Measurements from ENCODE around the gene TRAF3IP1. TPM values are rescaled to one million over a fixed set of nuclear protein-coding genes. Genes with fewer than 3 reads are reported as not detected.
"Not testable (repeated sequence)": the region's sequence is repeated elsewhere in the genome, so short reads cannot be mapped to it uniquely, and the experiment has no call there.

Gene TRAF3IP1
- total RNA-seq, 1 donor, result 3.5 TPM

- H3K4me1 ChIP-seq (ENCODE audit: insufficient read depth, low read length), result peaks cover 6% of the 10 kb centered on the region
- H3K27me3 ChIP-seq (ENCODE audit: insufficient read depth, low read length), result peaks cover 3% of the 10 kb centered on the region
- H3K4me3 ChIP-seq (ENCODE audit: low read length), result no peak overlapping the region
- no peaks in the 10 kb centered on the region for H3K9me3 ChIP-seq (ENCODE audit: low read depth, low read length)
These were observed 5.2 kb upstream of the TRAF3IP1 start for GRCh38 chr2:238315031-238315595.

- H3K27me3 ChIP-seq (ENCODE audit: insufficient read depth, low read length), result peaks cover 3% of the 10 kb centered on the region
These were observed 447 bp downstream of the TRAF3IP1 start for GRCh38 chr2:238320648-238321281.

GRCh38 chr2:238321467-238321866 is 1.1 kb downstream of the TRAF3IP1 start:
- H3K9me3 ChIP-seq (ENCODE audit: low read depth, low read length), result no peaks in the 10 kb centered on the region
- peaks cover 15% of the 10 kb centered on the region for H3K4me1 ChIP-seq (ENCODE audit: insufficient read depth, low read length)
- peaks cover 3% of the 10 kb centered on the region for H3K27me3 ChIP-seq (ENCODE audit: insufficient read depth, low read length)
- no peak overlapping the region for H3K4me3 ChIP-seq (ENCODE audit: low read length)

More at GRCh38 chr2:238320648-238321281, 447 bp downstream of the TRAF3IP1 start:
- H3K9me3 ChIP-seq (ENCODE audit: low read depth, low read length), result no peaks in the 10 kb centered on the region
- H3K4me1 ChIP-seq (ENCODE audit: insufficient read depth, low read length), result peaks cover 15% of the 10 kb centered on the region
- peak overlapping the region; percentile 50 for H3K4me3 ChIP-seq (ENCODE audit: low read length)

- H3K4me3 ChIP-seq (ENCODE audit: low read length), result no peak overlapping the region
- peaks cover 15% of the 10 kb centered on the region for H3K4me1 ChIP-seq (ENCODE audit: insufficient read depth, low read length)
- H3K9me3 ChIP-seq (ENCODE audit: low read depth, low read length), result no peaks in the 10 kb centered on the region
- peaks cover 3% of the 10 kb centered on the region for H3K27me3 ChIP-seq (ENCODE audit: insufficient read depth, low read length)
These were observed 1.7 kb downstream of the TRAF3IP1 start for GRCh38 chr2:238322001-238322411.

GRCh38 chr2:238324248-238324647 is 3.9 kb downstream of the TRAF3IP1 start:
- not testable (repeated sequence) for H3K9me3 ChIP-seq (ENCODE audit: low read depth, low read length); H3K27me3 ChIP-seq (ENCODE audit: insufficient read depth, low read length)
- peaks cover 15% of the 10 kb centered on the region for H3K4me1 ChIP-seq (ENCODE audit: insufficient read depth, low read length)

GRCh38 chr2:238325694-238326093 is 5.4 kb downstream of the TRAF3IP1 start:
- Histone ChIP-seq H3K27me3 (ENCODE audit: insufficient read depth, low read length) (no peaks in the 10 kb centered on the region), H3K9me3 (ENCODE audit: low read depth, low read length) (no peaks in the 10 kb centered on the region), H3K4me1 (ENCODE audit: insufficient read depth, low read length) (peaks cover 9% of the 10 kb centered on the region)

More at GRCh38 chr2:238324248-238324647, 3.9 kb downstream of the TRAF3IP1 start:
- not testable (repeated sequence) for H3K4me3 ChIP-seq (ENCODE audit: low read length)

GRCh38 chr2:238326801-238327365 is 6.6 kb downstream of the TRAF3IP1 start:
- Histone ChIP-seq H3K9me3 (ENCODE audit: low read depth, low read length) (no peaks in the 10 kb centered on the region), H3K4me3 (ENCODE audit: low read length) (no peak overlapping the region), H3K27me3 (ENCODE audit: insufficient read depth, low read length) (no peaks in the 10 kb centered on the region)

More at GRCh38 chr2:238325694-238326093, 5.4 kb downstream of the TRAF3IP1 start:
- H3K4me3 ChIP-seq (ENCODE audit: low read length), result no peak overlapping the region

GRCh38 chr2:238327751-238328150 is 7.4 kb downstream of the TRAF3IP1 start:
- Histone ChIP-seq H3K4me1 (ENCODE audit: insufficient read depth, low read length) (no peaks in the 10 kb centered on the region), H3K9me3 (ENCODE audit: low read depth, low read length) (no peaks in the 10 kb centered on the region), H3K4me3 (ENCODE audit: low read length) (no peak overlapping the region), H3K27me3 (ENCODE audit: insufficient read depth, low read length) (no peaks in the 10 kb centered on the region)

More at GRCh38 chr2:238326801-238327365, 6.6 kb downstream of the TRAF3IP1 start:
- H3K4me1 ChIP-seq (ENCODE audit: insufficient read depth, low read length), result no peaks in the 10 kb centered on the region

- Histone ChIP-seq H3K27me3 (ENCODE audit: insufficient read depth, low read length) (no peaks in the 10 kb centered on the region), H3K4me3 (ENCODE audit: low read length) (no peak overlapping the region), H3K4me1 (ENCODE audit: insufficient read depth, low read length) (no peaks in the 10 kb centered on the region), H3K9me3 (ENCODE audit: low read depth, low read length) (no peaks in the 10 kb centered on the region)
These were observed 10.1 kb downstream of the TRAF3IP1 start for GRCh38 chr2:238330391-238330790.

GRCh38 chr2:238331916-238332315 is 11.6 kb downstream of the TRAF3IP1 start:
- no peaks in the 10 kb centered on the region for H3K27me3 ChIP-seq (ENCODE audit: insufficient read depth, low read length)
- H3K4me1 ChIP-seq (ENCODE audit: insufficient read depth, low read length), result no peaks in the 10 kb centered on the region
- H3K9me3 ChIP-seq (ENCODE audit: low read depth, low read length), result no peaks in the 10 kb centered on the region
- no peak overlapping the region for H3K4me3 ChIP-seq (ENCODE audit: low read length)

- Histone ChIP-seq H3K27me3 (ENCODE audit: insufficient read depth, low read length) (no peaks in the 10 kb centered on the region), H3K4me1 (ENCODE audit: insufficient read depth, low read length) (no peaks in the 10 kb centered on the region), H3K9me3 (ENCODE audit: low read depth, low read length) (no peaks in the 10 kb centered on the region), H3K4me3 (ENCODE audit: low read length) (no peak overlapping the region)
These were observed 14.6 kb downstream of the TRAF3IP1 start for GRCh38 chr2:238334885-238335284.

GRCh38 chr2:238335591-238335990 is 15.3 kb downstream of the TRAF3IP1 start:
- H3K9me3 ChIP-seq (ENCODE audit: low read depth, low read length); H3K4me3 ChIP-seq (ENCODE audit: low read length); H3K27me3 ChIP-seq (ENCODE audit: insufficient read depth, low read length): not testable (repeated sequence)

GRCh38 chr2:238336151-238336550 is 15.8 kb downstream of the TRAF3IP1 start:
- H3K27me3 ChIP-seq (ENCODE audit: insufficient read depth, low read length), result no peaks in the 10 kb centered on the region
- H3K9me3 ChIP-seq (ENCODE audit: low read depth, low read length), result no peaks in the 10 kb centered on the region
- no peaks in the 10 kb centered on the region for H3K4me1 ChIP-seq (ENCODE audit: insufficient read depth, low read length)
- H3K4me3 ChIP-seq (ENCODE audit: low read length), result no peak overlapping the region

More at GRCh38 chr2:238335591-238335990, 15.3 kb downstream of the TRAF3IP1 start:
- H3K4me1 ChIP-seq (ENCODE audit: insufficient read depth, low read length), result not testable (repeated sequence)

- Histone ChIP-seq H3K4me3 (ENCODE audit: low read length) (no peak overlapping the region), H3K27me3 (ENCODE audit: insufficient read depth, low read length) (no peaks in the 10 kb centered on the region), H3K9me3 (ENCODE audit: low read depth, low read length) (no peaks in the 10 kb centered on the region), H3K4me1 (ENCODE audit: insufficient read depth, low read length) (no peaks in the 10 kb centered on the region)
These were observed 16.6 kb downstream of the TRAF3IP1 start for GRCh38 chr2:238336793-238337444.

GRCh38 chr2:238337846-238338245 is 17.5 kb downstream of the TRAF3IP1 start:
- Histone ChIP-seq H3K4me1 (ENCODE audit: insufficient read depth, low read length) (no peaks in the 10 kb centered on the region), H3K4me3 (ENCODE audit: low read length) (no peak overlapping the region), H3K9me3 (ENCODE audit: low read depth, low read length) (no peaks in the 10 kb centered on the region), H3K27me3 (ENCODE audit: insufficient read depth, low read length) (no peaks in the 10 kb centered on the region)

All from mononuclear cell (primary cell).